K562 (cell line): ENCODE results near the gene C16orf92. TPM values are rescaled to one million over a fixed set of nuclear protein-coding genes. Genes with fewer than 3 reads are reported as not detected.

Source experiments
- FOXJ3 ChIP-seq: sonication (generic); formaldehyde crosslinking; IDR thresholded peaks from 2 replicates; pipeline ENCODE4 v1.4.0; 2020; ENCODE audit warnings: mild to moderate bottlenecking, missing genetic modification reagents
- HNRNPL ChIP-seq: fragments of 200-400 bp; formaldehyde crosslinking; IDR thresholded peaks from 2 replicates; pipeline ENCODE4 v1.6.1; 2017; ENCODE audit warnings: low read depth, mild to moderate bottlenecking, low read length
- NKRF ChIP-seq: fragments of 450-650 bp; IDR thresholded peaks from 2 replicates; pipeline ENCODE4 v1.6.1; 2016; ENCODE audit warnings: borderline replicate concordance
- PTBP1 ChIP-seq: fragments of 200-400 bp; formaldehyde crosslinking; IDR thresholded peaks from 2 replicates; pipeline ENCODE4 v1.6.1; 2017; ENCODE audit warnings: low read depth, low read length
- RB1 ChIP-seq: fragments of 450-650 bp; IDR thresholded peaks from 2 replicates; pipeline ENCODE4 v1.6.1; 2017; ENCODE audit warnings: low read depth, mild to moderate bottlenecking
- RBM39 ChIP-seq: fragments of 200-400 bp; formaldehyde crosslinking; optimal IDR thresholded peaks from 2 replicates; pipeline ENCODE3; 2018; ENCODE audit warnings: low read depth, low read length
- SIX5 ChIP-seq, 2 experiments: IDR thresholded peaks; 2 replicates each; pipeline ENCODE4 v1.6.1; 2011; ENCODE audit warnings: low read length in 2 of 2, borderline replicate concordance in 1 of 2, low read depth in 1 of 2, mild to moderate bottlenecking in 1 of 2, moderate library complexity in 1 of 2; ENCODE audit not compliant: insufficient read depth in 1 of 2
- TCF7 ChIP-seq: sonication (generic); IDR thresholded peaks from 2 replicates; pipeline ENCODE4 v1.6.1; 2016; ENCODE audit warnings: antibody characterized with exemption, borderline replicate concordance
- ZNF143 ChIP-seq: sonication (generic); formaldehyde crosslinking; IDR thresholded peaks from 2 replicates; pipeline ENCODE4 v1.9.0; 2022; ENCODE audit warnings: mild to moderate bottlenecking, missing genetic modification reagents
- ZNF24 ChIP-seq: fragments of 450-650 bp; IDR thresholded peaks from 2 replicates; pipeline ENCODE4 v1.6.1; 2016
- ZNF668 ChIP-seq: fragments of 250-450 bp; sonication (Bioruptor Pico); IDR thresholded peaks from 2 replicates; pipeline ENCODE4 v1.8.0; 2022; ENCODE audit warnings: mild to moderate bottlenecking, inconsistent platforms
- ZNF766 ChIP-seq: fragments of 200-800 bp; sonication (Bioruptor generic); conservative IDR thresholded peaks from 2 replicates; pipeline ENCODE4 v1.6.1; 2016; ENCODE audit warnings: missing genetic modification characterization, missing compliant biosample characterization
- polyA plus RNA-seq, 8 experiments: library from polyadenylated mRNA; depleted of rRNA in 4 of 8; stranded (reverse) in 5 of 8; unstranded in 3 of 8; fragments of >200 nt; fragmentation: Nextera tagmentation in 2 of 8; fragmentation: Illumina TruSeq in 1 of 8; extraction: Ambion mirVana in 2 of 8; extraction: Trizol in 1 of 8; gene quantifications; 2 replicates each; pipeline versions ENCODE4 v1.2.1 to v1.2.3, GENCODE V29; 2011 to 2014; ENCODE audit warnings: inconsistent platforms in 1 of 8, missing spikeins in 1 of 8
- total RNA-seq, 7 experiments: library from RNA; depleted of rRNA in 6 of 7; stranded (reverse); fragments of >200 nt in 6 of 7; fragmentation: Illumina TruSeq in 2 of 7; extraction: Trizol in 2 of 7; gene quantifications; 2 replicates each; pipeline versions ENCODE4 v1.2.1 to v1.2.3, GENCODE V29; 2011 to 2021; ENCODE audit warnings: low replicate concordance in 1 of 7
- TF ChIP-seq, protein P1 (sequence below): fragments of 450-650 bp; IDR thresholded peaks from 2 replicates; pipeline ENCODE4 v1.6.1; 2016
- TF ChIP-seq, protein P2 (sequence below): sonication (generic); formaldehyde crosslinking; IDR thresholded peaks from 2 replicates; pipeline ENCODE4 v1.9.0; 2022; ENCODE audit warnings: mild to moderate bottlenecking, missing genetic modification reagents
- TF ChIP-seq, protein P3 (sequence below): sonication (generic); formaldehyde crosslinking; IDR thresholded peaks from 2 replicates; pipeline ENCODE4 v1.8.1; 2023; ENCODE audit warnings: mild to moderate bottlenecking, missing genetic modification reagents
- TF ChIP-seq, protein P4 (sequence below): fragments of 250-450 bp; sonication (Bioruptor Pico); IDR thresholded peaks from 2 replicates; pipeline ENCODE4 v1.9.0; 2021; ENCODE audit warnings: mild to moderate bottlenecking
- TF ChIP-seq, protein P5 (sequence below): sonication (generic); formaldehyde crosslinking; IDR thresholded peaks from 2 replicates; pipeline ENCODE4 v1.8.0; 2022; ENCODE audit warnings: mild to moderate bottlenecking, missing genetic modification reagents
- TF ChIP-seq, protein P6 (sequence below): sonication (generic); formaldehyde crosslinking; IDR thresholded peaks from 2 replicates; pipeline ENCODE4 v1.8.1; 2023; ENCODE audit warnings: mild to moderate bottlenecking, missing genetic modification reagents, moderate library complexity

C16orf92 gene
- total and polyA plus RNA-seq, 9 of the 15 experiments (the other 6 are each of a cell fraction or from before 2014, with no cell fraction given), result not detected

GRCh38 chr16:30052671-30053372 lies 29.8 kb downstream of the C16orf92 start (continued):
- TF ChIP-seq RB1 (peak; percentile 100), ZNF143 (CRISPR knock-in tag) (peak; percentile 40; the same call in 1 of the 2 replicates), ZNF668 (CRISPR knock-in tag) (no peak), NKRF (peak; percentile 87), TCF7 (peak; percentile 58; the same call in 1 of the 2 replicates), PTBP1 (no peak), ZNF766 (CRISPR knock-in tag) (0 out of 2 replicates have a peak, but pooled peaks have one; percentile 43), FOXJ3 (CRISPR knock-in tag) (no peak), SIX5 (IDR thresholded peaks at IDR 0.05; ENCODE audit: borderline replicate concordance in 1 of 2, insufficient read depth in 1 of 2, low read depth in 1 of 2, low read length in 2 of 2) (0 out of 4 replicates have a peak, but pooled peaks of 1 of the 2 experiments have one; percentile 23), ZNF24 (peak; percentile 46; the same call in 1 of the 2 replicates), RBM39 (no peak), HNRNPL (no peak)
- TF ChIP-seq, protein P1, sequence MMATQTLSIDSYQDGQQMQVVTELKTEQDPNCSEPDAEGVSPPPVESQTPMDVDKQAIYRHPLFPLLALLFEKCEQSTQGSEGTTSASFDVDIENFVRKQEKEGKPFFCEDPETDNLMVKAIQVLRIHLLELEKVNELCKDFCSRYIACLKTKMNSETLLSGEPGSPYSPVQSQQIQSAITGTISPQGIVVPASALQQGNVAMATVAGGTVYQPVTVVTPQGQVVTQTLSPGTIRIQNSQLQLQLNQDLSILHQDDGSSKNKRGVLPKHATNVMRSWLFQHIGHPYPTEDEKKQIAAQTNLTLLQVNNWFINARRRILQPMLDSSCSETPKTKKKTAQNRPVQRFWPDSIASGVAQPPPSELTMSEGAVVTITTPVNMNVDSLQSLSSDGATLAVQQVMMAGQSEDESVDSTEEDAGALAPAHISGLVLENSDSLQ, result peak; percentile 82
- TF ChIP-seq, protein P2, sequence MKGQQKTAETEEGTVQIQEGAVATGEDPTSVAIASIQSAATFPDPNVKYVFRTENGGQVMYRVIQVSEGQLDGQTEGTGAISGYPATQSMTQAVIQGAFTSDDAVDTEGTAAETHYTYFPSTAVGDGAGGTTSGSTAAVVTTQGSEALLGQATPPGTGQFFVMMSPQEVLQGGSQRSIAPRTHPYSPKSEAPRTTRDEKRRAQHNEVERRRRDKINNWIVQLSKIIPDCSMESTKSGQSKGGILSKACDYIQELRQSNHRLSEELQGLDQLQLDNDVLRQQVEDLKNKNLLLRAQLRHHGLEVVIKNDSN (CRISPR knock-in tag), result 0 out of 2 replicates have a peak, but pooled peaks have one; percentile 22
- TF ChIP-seq, protein P3, sequence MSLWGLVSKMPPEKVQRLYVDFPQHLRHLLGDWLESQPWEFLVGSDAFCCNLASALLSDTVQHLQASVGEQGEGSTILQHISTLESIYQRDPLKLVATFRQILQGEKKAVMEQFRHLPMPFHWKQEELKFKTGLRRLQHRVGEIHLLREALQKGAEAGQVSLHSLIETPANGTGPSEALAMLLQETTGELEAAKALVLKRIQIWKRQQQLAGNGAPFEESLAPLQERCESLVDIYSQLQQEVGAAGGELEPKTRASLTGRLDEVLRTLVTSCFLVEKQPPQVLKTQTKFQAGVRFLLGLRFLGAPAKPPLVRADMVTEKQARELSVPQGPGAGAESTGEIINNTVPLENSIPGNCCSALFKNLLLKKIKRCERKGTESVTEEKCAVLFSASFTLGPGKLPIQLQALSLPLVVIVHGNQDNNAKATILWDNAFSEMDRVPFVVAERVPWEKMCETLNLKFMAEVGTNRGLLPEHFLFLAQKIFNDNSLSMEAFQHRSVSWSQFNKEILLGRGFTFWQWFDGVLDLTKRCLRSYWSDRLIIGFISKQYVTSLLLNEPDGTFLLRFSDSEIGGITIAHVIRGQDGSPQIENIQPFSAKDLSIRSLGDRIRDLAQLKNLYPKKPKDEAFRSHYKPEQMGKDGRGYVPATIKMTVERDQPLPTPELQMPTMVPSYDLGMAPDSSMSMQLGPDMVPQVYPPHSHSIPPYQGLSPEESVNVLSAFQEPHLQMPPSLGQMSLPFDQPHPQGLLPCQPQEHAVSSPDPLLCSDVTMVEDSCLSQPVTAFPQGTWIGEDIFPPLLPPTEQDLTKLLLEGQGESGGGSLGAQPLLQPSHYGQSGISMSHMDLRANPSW (CRISPR knock-in tag), result 0 out of 2 replicates have a peak, but pooled peaks have one; percentile 50
- TF ChIP-seq, protein P4, sequence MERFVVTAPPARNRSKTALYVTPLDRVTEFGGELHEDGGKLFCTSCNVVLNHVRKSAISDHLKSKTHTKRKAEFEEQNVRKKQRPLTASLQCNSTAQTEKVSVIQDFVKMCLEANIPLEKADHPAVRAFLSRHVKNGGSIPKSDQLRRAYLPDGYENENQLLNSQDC (CRISPR knock-in tag), result peak; percentile 21; the same call in 1 of the 2 replicates
- TF ChIP-seq, protein P5, sequence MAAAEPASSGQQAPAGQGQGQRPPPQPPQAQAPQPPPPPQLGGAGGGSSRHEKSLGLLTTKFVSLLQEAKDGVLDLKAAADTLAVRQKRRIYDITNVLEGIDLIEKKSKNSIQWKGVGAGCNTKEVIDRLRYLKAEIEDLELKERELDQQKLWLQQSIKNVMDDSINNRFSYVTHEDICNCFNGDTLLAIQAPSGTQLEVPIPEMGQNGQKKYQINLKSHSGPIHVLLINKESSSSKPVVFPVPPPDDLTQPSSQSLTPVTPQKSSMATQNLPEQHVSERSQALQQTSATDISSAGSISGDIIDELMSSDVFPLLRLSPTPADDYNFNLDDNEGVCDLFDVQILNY (CRISPR knock-in tag), result peak; percentile 97
- TF ChIP-seq, protein P6, sequence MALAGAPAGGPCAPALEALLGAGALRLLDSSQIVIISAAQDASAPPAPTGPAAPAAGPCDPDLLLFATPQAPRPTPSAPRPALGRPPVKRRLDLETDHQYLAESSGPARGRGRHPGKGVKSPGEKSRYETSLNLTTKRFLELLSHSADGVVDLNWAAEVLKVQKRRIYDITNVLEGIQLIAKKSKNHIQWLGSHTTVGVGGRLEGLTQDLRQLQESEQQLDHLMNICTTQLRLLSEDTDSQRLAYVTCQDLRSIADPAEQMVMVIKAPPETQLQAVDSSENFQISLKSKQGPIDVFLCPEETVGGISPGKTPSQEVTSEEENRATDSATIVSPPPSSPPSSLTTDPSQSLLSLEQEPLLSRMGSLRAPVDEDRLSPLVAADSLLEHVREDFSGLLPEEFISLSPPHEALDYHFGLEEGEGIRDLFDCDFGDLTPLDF (CRISPR knock-in tag), result peak; percentile 100
